Endothelial cell of umbilical vein (primary cell): Measurements from ENCODE around the gene COL18A1. TPM values are rescaled to one million over a fixed set of nuclear protein-coding genes. Genes with fewer than 3 reads are reported as not detected.

ENCODE experiments used
- BruUV-seq: library from RNA; stranded (reverse); fragments of 400-500 nt; replicated peaks from 2 replicates; lab custom pipeline; 2021; lab: Mats Ljungman, UMichigan
- CTCF ChIA-PET: fragments of 300-600, 350-600 bp; sonication (Branson Sonifier 250); formaldehyde crosslinking; loops from one replicate; lab custom pipeline; 2021; ENCODE audit warnings: antibody characterized with exemption, inconsistent platforms; lab: Charles Lee
- POLR2A ChIA-PET: fragments of 300-600, 350-600 bp; sonication (Branson Sonifier 250); formaldehyde crosslinking; loops from one replicate; lab custom pipeline; 2021; ENCODE audit warnings: antibody characterized with exemption, inconsistent platforms; lab: Charles Lee
- DNase-seq: peaks from one replicate; pipeline ENCODE4 v3.0.0-alpha.2; 2011; ENCODE audit warnings: low read depth, low spot score
- FAIRE-seq: peaks from 2 replicates; lab custom pipeline; 2011; peaks lifted over from hg19 to GRCh38; lab: Jason Lieb, UNC
- H2AFZ ChIP-seq: 2 replicates; pipeline ENCODE4 v1.6.0; 2012; ENCODE audit warnings: low read depth, low read length, control low read depth, inconsistent platforms
- H3K27ac ChIP-seq: 2 replicates; pipeline ENCODE4 v1.5.1; 2011; ENCODE audit warnings: low read depth, mild to moderate bottlenecking, control low read depth, low read length, moderate library complexity; ENCODE audit not compliant: insufficient read depth
- H3K27me3 ChIP-seq, 2 experiments: 2 replicates each; pipeline versions ENCODE4 v1.6.0 to v1.6.1; 2011; ENCODE audit warnings: low read length in 2 of 2, mixed read lengths in 1 of 2; ENCODE audit not compliant: control insufficient read depth in 2 of 2, insufficient read depth in 2 of 2
- H3K36me3 ChIP-seq, 2 experiments: 2 replicates in 1 of 2; 3 replicates in 1 of 2; pipeline ENCODE4 v1.5.1; 2011; ENCODE audit warnings: low read length in 2 of 2, mild to moderate bottlenecking in 1 of 2, moderate library complexity in 1 of 2; ENCODE audit not compliant: control insufficient read depth in 2 of 2, insufficient read depth in 2 of 2; ENCODE audit errors: extremely low read depth in 1 of 2
- H3K4me1 ChIP-seq: 3 replicates; pipeline ENCODE4 v1.5.1; 2011; ENCODE audit warnings: mild to moderate bottlenecking, low read length; ENCODE audit not compliant: control insufficient read depth, insufficient read depth; ENCODE audit errors: extremely low read depth
- H3K4me2 ChIP-seq: 2 replicates; pipeline ENCODE4 v1.6.1; 2011; ENCODE audit warnings: low read length, control low read depth, mixed read lengths; ENCODE audit not compliant: insufficient read depth
- H3K4me3 ChIP-seq, 3 experiments: fragments of 200-600 bp in 1 of 3; sonication (generic), shearing (Covaris generic) in 1 of 3; replicated peaks in 1 of 3; 2 replicates each; pipeline ENCODE4 v1.5.1; 2011 to 2016; ENCODE audit warnings: control low read depth in 3 of 3, low read length in 3 of 3, mild to moderate bottlenecking in 2 of 3, inconsistent platforms in 1 of 3, low read depth in 1 of 3, moderate library complexity in 1 of 3; ENCODE audit not compliant: insufficient read depth in 1 of 3
- H3K79me2 ChIP-seq: 2 replicates; pipeline ENCODE4 v1.6.0; 2012; ENCODE audit warnings: low read length, inconsistent platforms; ENCODE audit not compliant: control insufficient read depth, insufficient read depth
- H3K9ac ChIP-seq: replicated peaks from 2 replicates; pipeline ENCODE3; 2011; ENCODE audit warnings: low read length, control low read depth; ENCODE audit not compliant: insufficient read depth; ENCODE audit errors: extremely low read depth
- H3K9me1 ChIP-seq: replicated peaks from 3 replicates; pipeline ENCODE4 v1.6.0; 2011; ENCODE audit warnings: mild to moderate bottlenecking, low read length; ENCODE audit not compliant: control insufficient read depth, insufficient read depth; ENCODE audit errors: extremely low read depth
- H3K9me3 ChIP-seq: replicated peaks from 2 replicates; pipeline ENCODE4 v1.5.1; 2012; ENCODE audit warnings: low read length, inconsistent platforms; ENCODE audit not compliant: control insufficient read depth, insufficient read depth
- H4K20me1 ChIP-seq: replicated peaks from 2 replicates; pipeline ENCODE3; 2011; ENCODE audit warnings: mild to moderate bottlenecking, low read length; ENCODE audit not compliant: control insufficient read depth, insufficient read depth; ENCODE audit errors: extremely low read depth
- EZH2 ChIP-seq: IDR thresholded peaks from 2 replicates; pipeline ENCODE4 v1.6.1; 2012; ENCODE audit warnings: borderline replicate concordance, low read depth, mild to moderate bottlenecking, moderate library complexity, low read length, inconsistent platforms; ENCODE audit not compliant: severe bottlenecking
- FOS ChIP-seq: IDR thresholded peaks from 2 replicates; pipeline ENCODE4 v1.6.1; 2011; ENCODE audit warnings: mild to moderate bottlenecking, low read length, moderate library complexity, borderline replicate concordance; ENCODE audit not compliant: insufficient read depth
- GATA2 ChIP-seq: IDR thresholded peaks from 2 replicates; pipeline ENCODE4 v1.7.0; 2011; ENCODE audit warnings: low read depth, mild to moderate bottlenecking, moderate library complexity, mixed read lengths, low read length; ENCODE audit not compliant: insufficient read length, insufficient read depth
- JUN ChIP-seq: IDR thresholded peaks from 2 replicates; pipeline ENCODE4 v1.6.1; 2011; ENCODE audit warnings: borderline replicate concordance, low read depth; ENCODE audit not compliant: insufficient read length, insufficient read depth
- MYC ChIP-seq: IDR thresholded peaks from one replicate; pipeline ENCODE4 v1.6.1; 2011; ENCODE audit warnings: mild to moderate bottlenecking, low read depth, low read length
- POLR2A ChIP-seq: IDR thresholded peaks from 2 replicates; pipeline ENCODE4 v1.6.1; 2012; ENCODE audit warnings: low read depth, mild to moderate bottlenecking, control low read depth, low read length
- POLR2AphosphoS5 ChIP-seq: IDR thresholded peaks from 2 replicates; pipeline ENCODE4 v1.6.1; 2012; ENCODE audit warnings: low read depth, mild to moderate bottlenecking, control low read depth, low read length, moderate library complexity; ENCODE audit not compliant: insufficient read depth
- dilution Hi-C: fragments of 300-500 bp; cut with MboI; formaldehyde crosslinking; loops from one replicate; pipeline ENCODE4 v1.15.0; 2019; ENCODE audit warnings: low sequenced_read_pairs; ENCODE audit not compliant: extremely low pct_ligation_motif_present
- intact Hi-C: fragments of 100-400 bp; cut with micrococcal nuclease; formaldehyde crosslinking; loops from one replicate; pipeline ENCODE4 v1.10.0; 2022
- polyA plus RNA-seq, 4 experiments: library from polyadenylated mRNA; depleted of rRNA in 3 of 4; stranded (reverse) in 3 of 4; unstranded in 1 of 4; fragments of >200 nt; gene quantifications; 2 replicates each; pipeline versions ENCODE4 v1.2.1 to v1.2.3, GENCODE V29; 2011 to 2012; ENCODE audit warnings: missing spikeins in 1 of 4
- total RNA-seq: library from RNA; stranded (reverse); gene quantifications from 2 replicates; pipeline ENCODE4 v1.2.3, GENCODE V29; 2021
- TF ChIP-seq, protein P1 (sequence below): IDR thresholded peaks from 2 replicates; pipeline ENCODE4 v1.6.1; 2011; ENCODE audit not compliant: insufficient read depth, insufficient read length
- TF ChIP-seq, protein P2 (sequence below), 2 donors: IDR thresholded peaks; 1 replicate in 1 of 2; 2 replicates in 1 of 2; pipeline ENCODE4 v1.5.1; 2011; ENCODE audit warnings: low read length in 2 of 2, mild to moderate bottlenecking in 2 of 2, moderate library complexity in 2 of 2, control low read depth in 1 of 2, inconsistent platforms in 1 of 2, low read depth in 1 of 2; ENCODE audit not compliant: insufficient read depth in 1 of 2; ENCODE audit errors: extremely low read depth in 1 of 2

COL18A1 gene
- total and polyA plus RNA-seq, 2 donors (not counting 3 experiments of a cell fraction or from before 2014, with no cell fraction given): 198 to 252 TPM

- Histone ChIP-seq H4K20me1 (no peaks in the 10 kb centered on the region), H3K4me2 (peak overlapping the region; percentile 70), H3K4me3 (peak overlapping the region; percentile 48 to 74 (median 70)), H3K9me3 (no peaks in the 10 kb centered on the region), H3K27me3 (peaks cover 0 to 5% of the 10 kb centered on the region in 2 experiments), H3K79me2 (no peaks in the 10 kb centered on the region), H3K4me1 (peaks cover 28% of the 10 kb centered on the region), H3K9me1 (no peaks in the 10 kb centered on the region), H3K36me3 (no peaks in the 10 kb centered on the region), H2AFZ (peak overlapping the region; percentile 65), H3K9ac (peak overlapping the region; percentile 67), H3K27ac (peak overlapping the region; percentile 39)
- POLR2A ChIA-PET: no interaction called here
- intact Hi-C loops (loop anchor here (1.0 kb wide), 2 partner anchors 262 to 266 kb away; no protein-coding TSS in a partner anchor), dilution Hi-C loops (no loop called here)
- TF ChIP-seq JUN (no peak), POLR2AphosphoS5 (peak; percentile 20), MYC (no peak), FOS (no peak), POLR2A (peak; percentile 20), GATA2 (no peak), EZH2 (no peak)
- TF ChIP-seq, protein P1, sequence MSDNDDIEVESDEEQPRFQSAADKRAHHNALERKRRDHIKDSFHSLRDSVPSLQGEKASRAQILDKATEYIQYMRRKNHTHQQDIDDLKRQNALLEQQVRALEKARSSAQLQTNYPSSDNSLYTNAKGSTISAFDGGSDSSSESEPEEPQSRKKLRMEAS: no peak
- TF ChIP-seq, protein P2, sequence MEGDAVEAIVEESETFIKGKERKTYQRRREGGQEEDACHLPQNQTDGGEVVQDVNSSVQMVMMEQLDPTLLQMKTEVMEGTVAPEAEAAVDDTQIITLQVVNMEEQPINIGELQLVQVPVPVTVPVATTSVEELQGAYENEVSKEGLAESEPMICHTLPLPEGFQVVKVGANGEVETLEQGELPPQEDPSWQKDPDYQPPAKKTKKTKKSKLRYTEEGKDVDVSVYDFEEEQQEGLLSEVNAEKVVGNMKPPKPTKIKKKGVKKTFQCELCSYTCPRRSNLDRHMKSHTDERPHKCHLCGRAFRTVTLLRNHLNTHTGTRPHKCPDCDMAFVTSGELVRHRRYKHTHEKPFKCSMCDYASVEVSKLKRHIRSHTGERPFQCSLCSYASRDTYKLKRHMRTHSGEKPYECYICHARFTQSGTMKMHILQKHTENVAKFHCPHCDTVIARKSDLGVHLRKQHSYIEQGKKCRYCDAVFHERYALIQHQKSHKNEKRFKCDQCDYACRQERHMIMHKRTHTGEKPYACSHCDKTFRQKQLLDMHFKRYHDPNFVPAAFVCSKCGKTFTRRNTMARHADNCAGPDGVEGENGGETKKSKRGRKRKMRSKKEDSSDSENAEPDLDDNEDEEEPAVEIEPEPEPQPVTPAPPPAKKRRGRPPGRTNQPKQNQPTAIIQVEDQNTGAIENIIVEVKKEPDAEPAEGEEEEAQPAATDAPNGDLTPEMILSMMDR (IDR thresholded peaks at IDR 0.05; ENCODE audit: extremely low read depth in 1 of 2, insufficient read depth in 1 of 2, low read depth in 1 of 2, low read length in 2 of 2): peak; percentile 70 to 85
- no TSS peak for BruUV-seq
- CTCF ChIA-PET: interaction anchor here (2.7 to 3.5 kb wide), 2 partner anchors 264 to 326 kb away, joined by 38 to 46 read pairs; no protein-coding TSS in a partner anchor
- FAIRE-seq: peak; percentile 72
- DNase-seq: peak; percentile 75
Observed at GRCh38 chr21:45554477-45555175, 149.7 kb downstream of the COL18A1 start.
